Measurements from ENCODE around the gene ZNF587B. TPM values are rescaled to one million over a fixed set of nuclear protein-coding genes. Genes with fewer than 3 reads are reported as not detected.
"Not testable (repeated sequence)": the region's sequence is repeated elsewhere in the genome, so short reads cannot be mapped to it uniquely, and the experiment has no call there.

Gene ZNF587B
- total RNA-seq, 2 donors from 2014 or later = 3.2 to 5.7 TPM

DNA sequence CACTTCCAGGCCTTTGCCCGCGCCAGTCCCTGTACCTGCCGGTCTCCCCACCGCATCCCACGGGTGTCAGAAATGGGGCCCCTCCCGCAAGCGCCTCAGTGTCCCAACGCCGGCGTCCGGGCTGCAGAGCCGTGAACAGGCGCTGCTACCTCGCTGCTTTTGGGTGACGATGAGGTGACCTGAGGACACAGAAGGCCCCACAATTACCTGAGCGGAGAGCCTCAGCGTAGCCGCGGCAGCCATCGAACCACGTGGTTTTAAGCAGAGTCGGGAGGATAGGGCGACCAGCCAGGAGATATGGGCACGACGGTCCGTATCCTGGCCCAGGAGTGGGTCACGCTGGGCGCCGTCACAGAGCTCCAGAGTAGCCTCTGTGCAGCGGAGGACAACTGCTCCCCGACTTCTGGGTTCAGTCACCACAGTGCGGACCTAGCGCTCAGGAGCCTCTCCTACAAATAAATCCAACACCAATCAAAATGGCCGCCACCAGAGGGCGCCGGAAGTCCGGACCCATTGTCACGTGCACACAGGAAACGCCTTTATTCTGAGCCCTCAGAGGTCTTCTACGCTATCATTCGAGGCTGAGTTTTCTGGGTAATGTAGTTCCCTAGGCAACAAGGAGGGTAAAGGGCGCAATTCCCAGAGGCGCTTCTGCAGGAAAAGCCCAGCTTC is 58.6 kb downstream of the ZNF587B start, which contains the start of gene ZNF814:
Gene ZNF814 (minus strand): TSS at position 478 of the 672 bp plus-strand sequence. CDS start 235 bp downstream, at position 243.
- Histone ChIP-seq H3K4me3 (peak within 1 kb of the TSS; percentile 66 to 76), H3K4me1 (peaks cover 0 to 14% of the 10 kb centered on the region in 2 donors), H3K27me3 (no peaks in the 10 kb centered on the region), H3K9me3 (no peaks in the 10 kb centered on the region), H3K27ac (peak within 1 kb of the TSS; percentile 72 to 81), H3K36me3 (peaks cover 6% of the 10 kb centered on the region)
- TF ChIP-seq, protein P1, sequence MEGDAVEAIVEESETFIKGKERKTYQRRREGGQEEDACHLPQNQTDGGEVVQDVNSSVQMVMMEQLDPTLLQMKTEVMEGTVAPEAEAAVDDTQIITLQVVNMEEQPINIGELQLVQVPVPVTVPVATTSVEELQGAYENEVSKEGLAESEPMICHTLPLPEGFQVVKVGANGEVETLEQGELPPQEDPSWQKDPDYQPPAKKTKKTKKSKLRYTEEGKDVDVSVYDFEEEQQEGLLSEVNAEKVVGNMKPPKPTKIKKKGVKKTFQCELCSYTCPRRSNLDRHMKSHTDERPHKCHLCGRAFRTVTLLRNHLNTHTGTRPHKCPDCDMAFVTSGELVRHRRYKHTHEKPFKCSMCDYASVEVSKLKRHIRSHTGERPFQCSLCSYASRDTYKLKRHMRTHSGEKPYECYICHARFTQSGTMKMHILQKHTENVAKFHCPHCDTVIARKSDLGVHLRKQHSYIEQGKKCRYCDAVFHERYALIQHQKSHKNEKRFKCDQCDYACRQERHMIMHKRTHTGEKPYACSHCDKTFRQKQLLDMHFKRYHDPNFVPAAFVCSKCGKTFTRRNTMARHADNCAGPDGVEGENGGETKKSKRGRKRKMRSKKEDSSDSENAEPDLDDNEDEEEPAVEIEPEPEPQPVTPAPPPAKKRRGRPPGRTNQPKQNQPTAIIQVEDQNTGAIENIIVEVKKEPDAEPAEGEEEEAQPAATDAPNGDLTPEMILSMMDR (IDR thresholded peaks at IDR 0.05) = peak; percentile 14 to 60
- peak; percentile 89 for DNase-seq (ENCODE audit: low spot score)

DNA sequence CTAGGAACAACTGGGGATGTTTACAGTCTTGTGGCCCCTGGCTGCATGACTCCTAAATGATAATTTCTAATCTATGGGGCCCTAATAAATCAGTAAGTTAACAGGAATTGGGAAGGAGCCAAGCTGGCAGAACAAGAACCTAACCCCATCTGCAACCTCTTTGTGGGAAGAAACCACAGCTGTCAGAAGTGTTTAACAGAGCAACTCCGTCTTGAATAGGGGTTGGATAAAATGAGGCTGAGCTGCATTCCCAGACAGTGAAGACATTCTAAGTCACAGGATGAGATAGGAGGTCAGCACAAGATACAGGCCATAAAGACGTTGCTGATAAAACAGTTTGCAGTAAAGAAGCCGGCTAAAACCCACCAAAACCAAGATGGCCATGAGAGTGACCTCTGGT is 60.6 kb downstream of the ZNF587B start:
- H3K9me3 ChIP-seq; H3K4me3 ChIP-seq; H3K27ac ChIP-seq; H3K27me3 ChIP-seq; H3K36me3 ChIP-seq; DNase-seq (ENCODE audit: low spot score): not testable (repeated sequence)
- H3K4me1 ChIP-seq = peaks cover 0 to 14% of the 10 kb centered on the region in 2 donors

Other genes starting within 250 kb of the ZNF587B start
- gene ZIK1, start 246.2 kb upstream of the ZNF587B start, total RNA-seq = 1 to 10 TPM; 3.3 to 4.9 TPM
- gene ZNF530, start 230.4 kb upstream of the ZNF587B start, total RNA-seq = 10 to 100 TPM in 1 of 2 donors, 1 to 10 TPM in 1; 5.7 to 10.8 TPM
- gene ZNF134, start 216.1 kb upstream of the ZNF587B start, total RNA-seq = 10 to 100 TPM; 11.5 to 14.1 TPM
- gene ZNF211, start 197.1 kb upstream of the ZNF587B start, total RNA-seq = 1 to 10 TPM; 8.8 to 9.7 TPM
- under 1 TPM in 1 of 2 donors, not detected in 1; 0.24 TPM for gene ZSCAN4, start 161.4 kb upstream of the ZNF587B start, total RNA-seq
- gene ZNF551, start 148.3 kb upstream of the ZNF587B start, total RNA-seq = 1 to 10 TPM; 3.0 to 5.1 TPM
- 1 to 10 TPM; 2.8 to 3.3 TPM for gene ZNF154, start 121.1 kb upstream of the ZNF587B start, total RNA-seq
- 1 to 10 TPM; 5.6 to 8.3 TPM for gene ZNF671, start 102.7 kb upstream of the ZNF587B start, total RNA-seq
- 1 to 10 TPM; 6.0 to 8.9 TPM for gene ZNF776, start 83.5 kb upstream of the ZNF587B start, total RNA-seq
- gene ZNF586, start 60.6 kb upstream of the ZNF587B start, total RNA-seq = 10 to 100 TPM in 1 of 2 donors, 1 to 10 TPM in 1; 5.7 to 11.9 TPM
- 1 to 10 TPM; 1.0 to 5.3 TPM for gene ZNF552, start 15.4 kb upstream of the ZNF587B start, total RNA-seq
- 10 to 100 TPM; 11.6 to 12.5 TPM for gene ZNF587, start 19.6 kb downstream of the ZNF587B start, total RNA-seq
- 1 to 10 TPM; 8.7 to 9.2 TPM for gene ZNF814, start 58.7 kb downstream of the ZNF587B start, total RNA-seq
- gene ZNF417, start 86.3 kb downstream of the ZNF587B start, total RNA-seq = 1 to 10 TPM; 7.5 TPM
- 1 to 10 TPM; 5.2 to 5.7 TPM for gene ZNF418, start 105.1 kb downstream of the ZNF587B start, total RNA-seq
- 1 to 10 TPM; 5.3 to 5.7 TPM for gene ZNF256, start 117.4 kb downstream of the ZNF587B start, total RNA-seq
- 1 to 10 TPM in 1 of 2 donors, not detected in 1; 1.7 TPM for gene C19orf18, start 144.2 kb downstream of the ZNF587B start, total RNA-seq
- 1 to 10 TPM; 9.6 TPM for gene ZNF606, start 172.5 kb downstream of the ZNF587B start, total RNA-seq
- not detected for gene ZSCAN1, start 203.7 kb downstream of the ZNF587B start, total RNA-seq
- 1 to 10 TPM; 2.5 to 3.1 TPM for gene ZNF135, start 229.0 kb downstream of the ZNF587B start, total RNA-seq

Data from right atrium auricular region (tissue), 2 donors.